Effector CD8-positive, alpha-beta T cell (primary cell): ENCODE measurements around the gene RECQL5.

ENCODE experiments used
- DNase-seq: peaks from one replicate; lab custom pipeline; 2025; lab: John Stamatoyannopoulos, UW

The RECQL5 gene

GRCh38 chr17:75633486-75634375, 33.2 kb downstream of the RECQL5 start:
- DNase-seq: peak; percentile 16

GRCh38 chr17:75632863-75633485, 34.0 kb downstream of the RECQL5 start, which contains the start of gene SMIM5:
Gene SMIM5, plus strand, starts transcription at chr17:75633434. Its CDS starts 6,768 bp downstream, at chr17:75640202.
- peak; percentile 71 for DNase-seq

GRCh38 chr17:75632428-75632827, 34.5 kb downstream of the RECQL5 start:
- no peak for DNase-seq

GRCh38 chr17:75631353-75631752, 35.6 kb downstream of the RECQL5 start:
- DNase-seq: no peak

- no peak for DNase-seq
Observed at GRCh38 chr17:75630071-75630917, 36.7 kb downstream of the RECQL5 start.

- no peak for DNase-seq
Observed at GRCh38 chr17:75629157-75629556, 37.8 kb downstream of the RECQL5 start.

- DNase-seq: no peak
Observed at GRCh38 chr17:75628425-75628824, 38.5 kb downstream of the RECQL5 start.

GRCh38 chr17:75627094-75627493, 39.9 kb downstream of the RECQL5 start:
- no peak for DNase-seq

- DNase-seq: no peak
Observed at GRCh38 chr17:75626496-75627038, 40.4 kb downstream of the RECQL5 start.

- DNase-seq: no peak
Observed at GRCh38 chr17:75625813-75626486, 41.0 kb downstream of the RECQL5 start.

GRCh38 chr17:75624714-75625345, 42.1 kb downstream of the RECQL5 start:
- DNase-seq: no peak

GRCh38 chr17:75624021-75624420, 42.9 kb downstream of the RECQL5 start:
- DNase-seq: no peak

GRCh38 chr17:75623386-75623785, 43.6 kb downstream of the RECQL5 start:
- DNase-seq: no peak

GRCh38 chr17:75622771-75623273, 44.1 kb downstream of the RECQL5 start:
- no peak for DNase-seq

- no peak for DNase-seq
Observed at GRCh38 chr17:75622076-75622475, 44.9 kb downstream of the RECQL5 start.

GRCh38 chr17:75621489-75621888, 45.5 kb downstream of the RECQL5 start:
- no peak for DNase-seq

GRCh38 chr17:75619506-75620431, 47.2 kb downstream of the RECQL5 start:
- DNase-seq: no peak

- DNase-seq: no peak
Observed at GRCh38 chr17:75617675-75618074, 49.3 kb downstream of the RECQL5 start.

- DNase-seq: no peak
Observed at GRCh38 chr17:75617218-75617617, 49.7 kb downstream of the RECQL5 start.
